Prostate gland (tissue), 2 donors: ENCODE results near the gene CMTM8.

Experiments used
- CTCF ChIP-seq, 4 experiments: fragments of 200-600 bp in 2 of 4; fragments of 450-650 bp in 2 of 4; sonication (generic) in 2 of 4; IDR thresholded peaks; 1 replicate in 3 of 4; 2 replicates in 1 of 4; pipeline ENCODE4 v1.5.1; 2016 to 2019; ENCODE audit warnings: antibody characterized with exemption in 4 of 4, mild to moderate bottlenecking in 2 of 4, moderate library complexity in 2 of 4
- POLR2A ChIP-seq: fragments of 450-650 bp; IDR thresholded peaks from one replicate; pipeline ENCODE4 v1.6.1; 2016; ENCODE audit warnings: antibody characterized with exemption, mild to moderate bottlenecking
- POLR2AphosphoS5 ChIP-seq: sonication (generic); formaldehyde crosslinking; IDR thresholded peaks from one replicate; pipeline ENCODE4 v1.6.1; 2017; ENCODE audit warnings: antibody characterized with exemption

DNA sequence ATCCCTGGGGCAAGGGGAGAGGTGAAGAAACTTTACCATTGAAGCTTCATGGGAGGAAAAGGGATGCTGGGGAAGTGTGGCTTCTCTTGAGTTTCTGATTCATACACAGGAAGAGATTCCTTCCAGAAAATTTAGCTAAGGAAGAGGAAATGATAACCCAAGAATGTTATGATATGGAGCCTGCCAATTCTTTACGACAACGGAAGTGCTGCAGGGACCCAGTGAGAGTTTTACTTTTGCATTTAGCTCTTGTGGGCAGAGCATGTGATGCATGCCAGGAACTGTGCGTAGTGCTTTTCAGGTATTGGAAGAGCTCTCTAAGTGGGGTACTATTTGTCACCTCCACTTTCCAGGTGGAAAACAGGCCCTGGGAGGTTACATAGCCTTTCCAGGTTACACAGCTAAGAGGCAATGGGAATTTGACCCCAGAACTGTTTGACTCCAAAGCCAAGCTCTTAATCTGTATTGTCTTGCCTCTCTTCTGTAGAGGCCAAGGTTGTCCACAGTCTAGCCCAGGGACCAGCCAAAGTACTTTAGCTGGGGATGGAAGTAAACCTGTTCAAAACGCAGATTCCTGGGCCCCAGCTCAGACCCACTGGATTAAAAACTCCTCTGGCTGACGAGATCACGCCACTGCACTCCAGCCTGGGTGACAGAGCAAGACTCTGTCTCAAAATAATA, 176.2 kb downstream of the CMTM8 start:
- TF ChIP-seq CTCF (IDR thresholded peaks at IDR 0.05) = no peak
- TF ChIP-seq POLR2AphosphoS5 = no peak
- no peak for TF ChIP-seq POLR2A
